ENCODE measurements around the gene NFKBIA.

GRCh38 chr14:35352274-35353233 is 52.0 kb downstream of the NFKBIA start:
- TF ChIP-seq CTCF (IDR thresholded peaks at IDR 0.05): no peak
- no peak for TF ChIP-seq CREM (CRISPR knock-in tag; IDR thresholded peaks at IDR 0.05)
- no peak for TF ChIP-seq FOXP1 (CRISPR knock-in tag; IDR thresholded peaks at IDR 0.05; ENCODE audit: borderline replicate concordance)
- no peak for TF ChIP-seq SP1 (CRISPR knock-in tag; conservative IDR thresholded peaks at IDR 0.05)
- no peak for TF ChIP-seq ATF2 (CRISPR knock-in tag; IDR thresholded peaks at IDR 0.05; ENCODE audit: borderline replicate concordance, low read depth)
- no peak for TF ChIP-seq E2F4 (CRISPR knock-in tag; IDR thresholded peaks at IDR 0.05; ENCODE audit: borderline replicate concordance, low read depth)
- no peak for TF ChIP-seq ATF6 (CRISPR knock-in tag; IDR thresholded peaks at IDR 0.05)
- no peak for TF ChIP-seq TEAD1 (CRISPR knock-in tag; IDR thresholded peaks at IDR 0.05)
- TF ChIP-seq NR2C2 (CRISPR knock-in tag; IDR thresholded peaks at IDR 0.05): no peak
- no peak for TF ChIP-seq MAX (CRISPR knock-in tag; IDR thresholded peaks at IDR 0.05)
- TF ChIP-seq ELF4 (CRISPR knock-in tag; IDR thresholded peaks at IDR 0.05; ENCODE audit: low read depth): no peak
- no peak for TF ChIP-seq PRDM15 (CRISPR knock-in tag; IDR thresholded peaks at IDR 0.05)
- no peak for TF ChIP-seq ZNF423 (CRISPR knock-in tag; IDR thresholded peaks at IDR 0.05)
